Measurements from ENCODE around the gene DIP2B.

Gene DIP2B

GRCh38 chr12:50638482-50638880, 133.7 kb downstream of the DIP2B start:
- CTCF ChIA-PET = interaction anchor here (0.7 to 9.0 kb wide), 15 partner anchors 9 to 185 kb away, joined by 3 to 141 read pairs (median 4); partner anchors contain the start of gene DIP2B
- H3K4me3 ChIP-seq (ENCODE audit: control insufficient read depth in 1 of 7, extremely low read depth in 1 of 7, insufficient read depth in 4 of 7, low read depth in 2 of 7, low read length in 6 of 7) = no peak overlapping the region
- no peaks in the 10 kb centered on the region for H3K27me3 ChIP-seq (replicated peaks in 2 of 5; ENCODE audit: control insufficient read depth in 4 of 5, insufficient read depth in 5 of 5, low read length in 4 of 5)
- peaks cover 10 to 48% (median 33%) of the 10 kb centered on the region in 4 experiments for H3K4me1 ChIP-seq (ENCODE audit: control extremely low read depth in 1 of 4, control insufficient read depth in 4 of 4, insufficient read depth in 4 of 4, low read length in 3 of 4)
- POLR2A ChIA-PET = interaction anchor here (0.5 kb wide), 1 partner anchor 377 kb away, joined by 3 read pairs; no protein-coding TSS in a partner anchor
- no peaks in the 10 kb centered on the region for H3K9me3 ChIP-seq (ENCODE audit: control extremely low read depth in 1 of 5, control insufficient read depth in 4 of 5, insufficient read depth in 2 of 5, low read depth in 1 of 5, low read length in 4 of 5)
- H3K27ac ChIP-seq (ENCODE audit: insufficient read depth in 1 of 2, low read depth in 1 of 2, low read length in 2 of 2, poor library complexity in 1 of 2, severe bottlenecking in 2 of 2) = no peak overlapping the region
- DNase-seq = no peak
- H3K36me3 ChIP-seq (ENCODE audit: control insufficient read depth in 4 of 4, insufficient read depth in 4 of 4, low read length in 3 of 4) = peaks cover 3 to 10% (median 3%) of the 10 kb centered on the region in 4 experiments

- ChIA-PET CTCF (interaction anchor here (0.7 to 9.0 kb wide), 9 partner anchors 12 to 186 kb away, joined by 3 to 141 read pairs (median 3); partner anchors contain the start of gene DIP2B), POLR2A (no interaction called here)
- DNase-seq = no peak
- no peak overlapping the region for H3K4me3 ChIP-seq (ENCODE audit: control insufficient read depth in 1 of 7, extremely low read depth in 1 of 7, insufficient read depth in 4 of 7, low read depth in 2 of 7, low read length in 6 of 7)
- peaks cover 5 to 11% (median 8%) of the 10 kb centered on the region in 4 experiments for H3K36me3 ChIP-seq (ENCODE audit: control insufficient read depth in 4 of 4, insufficient read depth in 4 of 4, low read length in 3 of 4)
- no peaks in the 10 kb centered on the region for H3K9me3 ChIP-seq (ENCODE audit: control extremely low read depth in 1 of 5, control insufficient read depth in 4 of 5, insufficient read depth in 2 of 5, low read depth in 1 of 5, low read length in 4 of 5)
- H3K27ac ChIP-seq (ENCODE audit: insufficient read depth in 1 of 2, low read depth in 1 of 2, low read length in 2 of 2, poor library complexity in 1 of 2, severe bottlenecking in 2 of 2) = peak overlapping the region in 1 of 2 experiments; percentile 47
- H3K27me3 ChIP-seq (replicated peaks in 2 of 5; ENCODE audit: control insufficient read depth in 4 of 5, insufficient read depth in 5 of 5, low read length in 4 of 5) = no peaks in the 10 kb centered on the region
- H3K4me1 ChIP-seq (ENCODE audit: control extremely low read depth in 1 of 4, control insufficient read depth in 4 of 4, insufficient read depth in 4 of 4, low read length in 3 of 4) = peaks cover 10 to 43% (median 31%) of the 10 kb centered on the region in 4 experiments
- no CpG with 5 or more reads among the region's 4 CpGs for WGBS (ENCODE audit: insufficient coverage)
Measured at GRCh38 chr12:50639721-50640120, 134.9 kb downstream of the DIP2B start.

GRCh38 chr12:50640321-50640939, 135.6 kb downstream of the DIP2B start:
- ChIA-PET CTCF (interaction anchor here (0.6 to 9.0 kb wide), 10 partner anchors 11 to 187 kb away, joined by 3 to 141 read pairs (median 3); partner anchors contain the start of gene DIP2B), POLR2A (interaction anchor here (0.6 to 1.0 kb wide), 3 partner anchors 72 to 135 kb away, joined by 3 read pairs; partner anchors contain the start of gene DIP2B)
- 36% methylated on average over 6 of the region's 7 CpGs for whole genome bisulfite sequencing (ENCODE audit: insufficient coverage)
- peak overlapping the region in 1 of 2 experiments; percentile 47 for H3K27ac ChIP-seq (ENCODE audit: insufficient read depth in 1 of 2, low read depth in 1 of 2, low read length in 2 of 2, poor library complexity in 1 of 2, severe bottlenecking in 2 of 2)
- H3K4me3 ChIP-seq (ENCODE audit: control insufficient read depth in 1 of 7, extremely low read depth in 1 of 7, insufficient read depth in 4 of 7, low read depth in 2 of 7, low read length in 6 of 7) = no peak overlapping the region
- H3K36me3 ChIP-seq (ENCODE audit: control insufficient read depth in 4 of 4, insufficient read depth in 4 of 4, low read length in 3 of 4) = peaks cover 5 to 11% (median 8%) of the 10 kb centered on the region in 4 experiments
- H3K4me1 ChIP-seq (ENCODE audit: control extremely low read depth in 1 of 4, control insufficient read depth in 4 of 4, insufficient read depth in 4 of 4, low read length in 3 of 4) = peaks cover 10 to 41% (median 29%) of the 10 kb centered on the region in 4 experiments
- peak in 1 of 3 donors; percentile 28 for DNase-seq
- H3K27me3 ChIP-seq (replicated peaks in 2 of 5; ENCODE audit: control insufficient read depth in 4 of 5, insufficient read depth in 5 of 5, low read length in 4 of 5) = no peaks in the 10 kb centered on the region
- H3K9me3 ChIP-seq (ENCODE audit: control extremely low read depth in 1 of 5, control insufficient read depth in 4 of 5, insufficient read depth in 2 of 5, low read depth in 1 of 5, low read length in 4 of 5) = no peaks in the 10 kb centered on the region

GRCh38 chr12:50641566-50641965, 136.8 kb downstream of the DIP2B start:
- peak; percentile 56 to 86 (median 78) for DNase-seq
- no peaks in the 10 kb centered on the region for H3K27me3 ChIP-seq (replicated peaks in 2 of 5; ENCODE audit: control insufficient read depth in 4 of 5, insufficient read depth in 5 of 5, low read length in 4 of 5)
- H3K27ac ChIP-seq (ENCODE audit: insufficient read depth in 1 of 2, low read depth in 1 of 2, low read length in 2 of 2, poor library complexity in 1 of 2, severe bottlenecking in 2 of 2) = peak overlapping the region in 1 of 2 experiments; percentile 55
- peaks cover 5 to 11% (median 7%) of the 10 kb centered on the region in 4 experiments for H3K36me3 ChIP-seq (ENCODE audit: control insufficient read depth in 4 of 4, insufficient read depth in 4 of 4, low read length in 3 of 4)
- POLR2A ChIA-PET = interaction anchor here (0.6 kb wide), 1 partner anchor 410 kb away, joined by 3 read pairs; no protein-coding TSS in a partner anchor
- CTCF ChIA-PET = interaction anchor here (1.3 to 9.0 kb wide), 3 partner anchors 49 to 142 kb away, joined by 3 to 141 read pairs (median 3); partner anchors contain the start of gene DIP2B
- peak overlapping the region in 2 of 7 experiments; percentile 4 to 19 for H3K4me3 ChIP-seq (ENCODE audit: control insufficient read depth in 1 of 7, extremely low read depth in 1 of 7, insufficient read depth in 4 of 7, low read depth in 2 of 7, low read length in 6 of 7)
- 9% methylated on average over 3 of the region's 5 CpGs for WGBS (ENCODE audit: insufficient coverage)
- H3K4me1 ChIP-seq (ENCODE audit: control extremely low read depth in 1 of 4, control insufficient read depth in 4 of 4, insufficient read depth in 4 of 4, low read length in 3 of 4) = peaks cover 10 to 40% (median 29%) of the 10 kb centered on the region in 4 experiments
- H3K9me3 ChIP-seq (ENCODE audit: control extremely low read depth in 1 of 5, control insufficient read depth in 4 of 5, insufficient read depth in 2 of 5, low read depth in 1 of 5, low read length in 4 of 5) = no peaks in the 10 kb centered on the region

GRCh38 chr12:50642035-50642451, 137.3 kb downstream of the DIP2B start:
- POLR2A ChIA-PET = interaction anchor here (0.6 kb wide), 1 partner anchor 410 kb away, joined by 3 read pairs; no protein-coding TSS in a partner anchor
- peak in 1 of 3 donors; percentile 37 for DNase-seq
- Histone ChIP-seq H3K9me3 (ENCODE audit: control extremely low read depth in 1 of 5, control insufficient read depth in 4 of 5, insufficient read depth in 2 of 5, low read depth in 1 of 5, low read length in 4 of 5) (no peaks in the 10 kb centered on the region), H3K27ac (ENCODE audit: insufficient read depth in 1 of 2, low read depth in 1 of 2, low read length in 2 of 2, poor library complexity in 1 of 2, severe bottlenecking in 2 of 2) (peak overlapping the region in 1 of 2 experiments; percentile 55), H3K4me3 (ENCODE audit: control insufficient read depth in 1 of 7, extremely low read depth in 1 of 7, insufficient read depth in 4 of 7, low read depth in 2 of 7, low read length in 6 of 7) (peak overlapping the region in 1 of 7 experiments; percentile 19), H3K36me3 (ENCODE audit: control insufficient read depth in 4 of 4, insufficient read depth in 4 of 4, low read length in 3 of 4) (peaks cover 5 to 11% (median 7%) of the 10 kb centered on the region in 4 experiments), H3K27me3 (replicated peaks in 2 of 5; ENCODE audit: control insufficient read depth in 4 of 5, insufficient read depth in 5 of 5, low read length in 4 of 5) (no peaks in the 10 kb centered on the region), H3K4me1 (ENCODE audit: control extremely low read depth in 1 of 4, control insufficient read depth in 4 of 4, insufficient read depth in 4 of 4, low read length in 3 of 4) (peaks cover 10 to 40% (median 29%) of the 10 kb centered on the region in 4 experiments)
- WGBS (ENCODE audit: insufficient coverage) = 0% methylated on average over 1 of the region's 1 CpG
- CTCF ChIA-PET = interaction anchor here (1.0 to 9.0 kb wide), 3 partner anchors 33 to 133 kb away, joined by 3 to 141 read pairs (median 3); partner anchors contain the start of gene DIP2B

- H3K4me3 ChIP-seq (ENCODE audit: control insufficient read depth in 1 of 7, extremely low read depth in 1 of 7, insufficient read depth in 4 of 7, low read depth in 2 of 7, low read length in 6 of 7) = no peak overlapping the region
- no CpG with 5 or more reads among the region's 5 CpGs for WGBS (ENCODE audit: insufficient coverage)
- no peaks in the 10 kb centered on the region for H3K9me3 ChIP-seq (ENCODE audit: control extremely low read depth in 1 of 5, control insufficient read depth in 4 of 5, insufficient read depth in 2 of 5, low read depth in 1 of 5, low read length in 4 of 5)
- CTCF ChIA-PET = interaction anchor here (0.8 to 9.0 kb wide), 5 partner anchors 32 to 134 kb away, joined by 3 to 141 read pairs (median 4); partner anchors contain the start of gene DIP2B
- H3K27me3 ChIP-seq (replicated peaks in 2 of 5; ENCODE audit: control insufficient read depth in 4 of 5, insufficient read depth in 5 of 5, low read length in 4 of 5) = no peaks in the 10 kb centered on the region
- peaks cover 6 to 35% (median 25%) of the 10 kb centered on the region in 4 experiments for H3K4me1 ChIP-seq (ENCODE audit: control extremely low read depth in 1 of 4, control insufficient read depth in 4 of 4, insufficient read depth in 4 of 4, low read length in 3 of 4)
- peaks cover 5 to 15% (median 7%) of the 10 kb centered on the region in 4 experiments for H3K36me3 ChIP-seq (ENCODE audit: control insufficient read depth in 4 of 4, insufficient read depth in 4 of 4, low read length in 3 of 4)
- POLR2A ChIA-PET = no interaction called here
- no peak for DNase-seq
- H3K27ac ChIP-seq (ENCODE audit: insufficient read depth in 1 of 2, low read depth in 1 of 2, low read length in 2 of 2, poor library complexity in 1 of 2, severe bottlenecking in 2 of 2) = no peak overlapping the region
Measured at GRCh38 chr12:50642761-50643160, 138.0 kb downstream of the DIP2B start.

Data from common myeloid progenitor, CD34-positive (primary cell).